Right lobe of liver (tissue), 4 donors: ENCODE measurements around the gene MCRIP1.

Experiments used
- POLR2A ChIP-seq: fragments of 450-650 bp; IDR thresholded peaks from one replicate; pipeline ENCODE4 v1.6.1; 2017; ENCODE audit warnings: antibody characterized with exemption, mild to moderate bottlenecking
- TF ChIP-seq, protein P1 (sequence below), 4 donors: fragments of 200-600 bp in 3 of 4; fragments of 450-650 bp in 1 of 4; IDR thresholded peaks; one replicate each; pipeline versions ENCODE4 v1.5.1 to v1.8.0; 2016 to 2022; ENCODE audit warnings: antibody characterized with exemption in 4 of 4, mild to moderate bottlenecking in 2 of 4
- donor health status: DM: no; HTN: no; CAD: no.
- donor health status: DM: no; HTN: no; CAD: no.
- donor health status: DM: no; HTN: yes; CAD: no.

DNA sequence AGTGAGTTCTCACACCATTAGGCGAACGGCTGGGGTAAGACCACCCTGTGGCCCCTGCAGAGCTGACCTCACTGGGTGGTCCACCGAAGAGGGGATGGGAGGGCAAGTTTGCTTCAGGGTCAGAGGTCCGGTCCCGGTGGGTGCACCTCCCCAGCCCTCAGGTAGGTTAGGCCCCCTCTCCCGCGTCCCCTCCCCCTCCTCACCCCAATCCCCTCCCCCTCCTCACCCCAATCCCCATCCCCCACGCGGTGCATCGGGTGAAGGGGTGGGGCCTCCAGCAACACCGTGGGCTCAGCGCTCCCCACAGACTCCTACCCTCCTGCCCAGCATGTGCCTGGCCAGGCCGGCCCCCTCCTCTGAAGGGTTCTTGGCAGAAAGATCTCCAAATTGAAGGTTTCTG, 13.4 kb downstream of the MCRIP1 start:
- TF ChIP-seq, protein P1, sequence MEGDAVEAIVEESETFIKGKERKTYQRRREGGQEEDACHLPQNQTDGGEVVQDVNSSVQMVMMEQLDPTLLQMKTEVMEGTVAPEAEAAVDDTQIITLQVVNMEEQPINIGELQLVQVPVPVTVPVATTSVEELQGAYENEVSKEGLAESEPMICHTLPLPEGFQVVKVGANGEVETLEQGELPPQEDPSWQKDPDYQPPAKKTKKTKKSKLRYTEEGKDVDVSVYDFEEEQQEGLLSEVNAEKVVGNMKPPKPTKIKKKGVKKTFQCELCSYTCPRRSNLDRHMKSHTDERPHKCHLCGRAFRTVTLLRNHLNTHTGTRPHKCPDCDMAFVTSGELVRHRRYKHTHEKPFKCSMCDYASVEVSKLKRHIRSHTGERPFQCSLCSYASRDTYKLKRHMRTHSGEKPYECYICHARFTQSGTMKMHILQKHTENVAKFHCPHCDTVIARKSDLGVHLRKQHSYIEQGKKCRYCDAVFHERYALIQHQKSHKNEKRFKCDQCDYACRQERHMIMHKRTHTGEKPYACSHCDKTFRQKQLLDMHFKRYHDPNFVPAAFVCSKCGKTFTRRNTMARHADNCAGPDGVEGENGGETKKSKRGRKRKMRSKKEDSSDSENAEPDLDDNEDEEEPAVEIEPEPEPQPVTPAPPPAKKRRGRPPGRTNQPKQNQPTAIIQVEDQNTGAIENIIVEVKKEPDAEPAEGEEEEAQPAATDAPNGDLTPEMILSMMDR (IDR thresholded peaks at IDR 0.05) = no peak
- no peak for TF ChIP-seq POLR2A
